ENCODE results near the gene NEXN. TPM values are rescaled to one million over a fixed set of nuclear protein-coding genes. Genes with fewer than 3 reads are reported as not detected.
A peak's percentile ranks its signal among the peaks of the same experiment; 100 is the strongest.

Gene NEXN
- total and polyA plus RNA-seq, 7 experiments from 2014 or later = 0.33 to 2.6 (median 0.78) TPM

DNA sequence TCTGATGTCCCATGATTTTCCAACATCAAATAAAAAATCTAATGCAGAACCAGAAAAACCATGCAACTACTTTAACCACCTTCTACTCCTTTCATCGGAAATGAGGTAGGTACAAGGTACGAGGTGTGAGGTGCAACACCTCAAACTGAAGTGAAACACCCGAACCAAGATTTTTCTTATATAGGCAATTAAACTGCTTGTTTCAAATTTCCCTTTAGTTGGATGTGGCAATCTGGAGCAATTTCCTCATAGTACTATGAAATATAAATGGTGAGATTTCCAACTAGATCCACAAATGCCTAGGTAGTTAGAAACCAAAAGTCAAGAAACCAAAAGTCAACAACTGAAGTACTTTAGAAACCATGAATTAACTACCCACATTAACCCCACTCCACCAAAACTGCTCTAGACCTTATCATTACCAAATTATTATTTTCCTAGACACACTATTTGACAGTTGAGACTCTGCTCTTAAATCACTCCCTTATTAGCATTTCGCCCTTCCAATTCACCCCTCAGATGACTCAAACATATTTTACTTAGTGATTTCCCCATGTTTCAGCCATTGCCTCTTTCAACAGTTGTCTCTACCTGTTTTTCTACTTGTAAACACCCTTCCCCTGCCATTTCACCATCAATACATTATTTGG, 52.6 kb downstream of the NEXN start:
- peak overlapping the region in 5 of 9 donors; percentile 2 to 64 (median 6) for H3K27ac Mint-ChIP-seq
- H3K4me3 Mint-ChIP-seq = no peak overlapping the region
- Histone ChIP-seq H3K27me3 (ENCODE audit: control insufficient read depth in 2 of 2, insufficient read depth in 2 of 2, low read length in 2 of 2) (no peaks in the 10 kb centered on the region), H3K9me3 (ENCODE audit: control insufficient read depth in 2 of 3, low read length in 3 of 3) (no peaks in the 10 kb centered on the region), H3K4me1 (ENCODE audit: control insufficient read depth in 2 of 2, insufficient read depth in 2 of 2, low read length in 2 of 2) (no peaks in the 10 kb centered on the region), H3K36me3 (ENCODE audit: control insufficient read depth in 2 of 3, insufficient read depth in 3 of 3, low read length in 3 of 3) (peaks cover 0 to 16% (median 6%) of the 10 kb centered on the region in 3 experiments), H3K4me3 (ENCODE audit: low read length) (no peak overlapping the region), H3K27ac (ENCODE audit: low read depth, low read length) (no peak overlapping the region)
- H3K36me3 Mint-ChIP-seq = peaks cover 0 to 25% (median 16%) of the 10 kb centered on the region in 5 donors
- no peak for DNase-seq
- CTCF ChIA-PET = no interaction called here
- intact Hi-C loops (cut with micrococcal nuclease) = loop anchor here in 1 of 2 donors (10.0 kb wide), 1 partner anchor 366 kb away; no protein-coding TSS in a partner anchor
- no peaks in the 10 kb centered on the region for H3K27me3 Mint-ChIP-seq
- no peak for ATAC-seq
- POLR2A ChIA-PET = no interaction called here
- H3K9me3 Mint-ChIP-seq = peaks cover 0 to 2% (median 0%) of the 10 kb centered on the region in 11 donors
- H3K4me1 Mint-ChIP-seq = peaks cover 0 to 22% (median 4%) of the 10 kb centered on the region in 7 donors

DNA sequence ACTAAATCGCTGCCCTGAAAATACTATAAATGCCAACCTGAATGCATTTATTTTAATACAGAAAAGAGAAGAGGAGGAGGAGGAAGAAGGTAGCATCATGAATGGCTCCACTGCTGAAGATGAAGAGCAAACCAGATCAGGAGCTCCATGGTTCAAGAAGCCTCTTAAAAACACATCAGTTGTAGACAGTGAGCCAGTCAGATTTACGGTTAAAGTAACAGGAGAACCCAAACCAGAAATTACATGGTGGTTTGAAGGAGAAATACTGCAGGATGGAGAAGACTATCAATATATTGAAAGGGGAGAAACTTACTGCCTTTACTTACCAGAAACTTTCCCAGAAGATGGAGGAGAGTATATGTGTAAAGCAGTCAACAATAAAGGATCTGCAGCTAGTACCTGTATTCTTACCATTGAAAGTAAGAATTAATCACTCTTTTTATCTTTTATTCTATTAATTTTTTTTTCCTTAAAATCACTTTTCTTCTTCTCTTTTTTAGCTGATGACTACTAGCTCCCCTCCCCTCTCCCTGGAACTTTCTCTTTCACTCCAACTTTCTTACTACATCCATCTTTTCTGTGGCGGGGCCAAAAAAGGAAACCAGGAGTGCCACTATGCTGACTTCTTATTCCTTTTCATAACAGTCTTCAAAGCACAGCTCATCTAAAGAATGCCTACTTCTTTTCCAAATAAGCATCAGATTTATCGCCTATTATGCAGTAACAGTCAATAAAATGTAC, 54.1 kb downstream of the NEXN start:
- Mint-ChIP-seq H3K36me3 (peaks cover 0 to 30% (median 20%) of the 10 kb centered on the region in 5 donors), H3K4me3 (no peak overlapping the region), H3K9me3 (peaks cover 0 to 2% (median 0%) of the 10 kb centered on the region in 11 donors), H3K27me3 (no peaks in the 10 kb centered on the region), H3K27ac (peak overlapping the region in 6 of 9 donors; percentile 6 to 69 (median 47)), H3K4me1 (peaks cover 0 to 26% (median 8%) of the 10 kb centered on the region in 7 donors)
- peak; percentile 36 for ATAC-seq
- Histone ChIP-seq H3K4me1 (ENCODE audit: control insufficient read depth in 2 of 2, insufficient read depth in 2 of 2, low read length in 2 of 2) (no peaks in the 10 kb centered on the region), H3K4me3 (ENCODE audit: low read length) (no peak overlapping the region), H3K27ac (ENCODE audit: low read depth, low read length) (no peak overlapping the region), H3K36me3 (ENCODE audit: control insufficient read depth in 2 of 3, insufficient read depth in 3 of 3, low read length in 3 of 3) (peaks cover 0 to 30% (median 16%) of the 10 kb centered on the region in 3 experiments), H3K9me3 (ENCODE audit: control insufficient read depth in 2 of 3, low read length in 3 of 3) (no peaks in the 10 kb centered on the region), H3K27me3 (ENCODE audit: control insufficient read depth in 2 of 2, insufficient read depth in 2 of 2, low read length in 2 of 2) (no peaks in the 10 kb centered on the region)
- intact Hi-C loops (cut with micrococcal nuclease) = loop anchor here in 1 of 2 donors (10.0 kb wide), 1 partner anchor 368 kb away; no protein-coding TSS in a partner anchor
- no peak for DNase-seq
- POLR2A ChIA-PET = interaction anchor here (1.3 kb wide), 1 partner anchor 36 kb away, joined by 3 read pairs; the partner anchor contains the start of gene FUBP1
- CTCF ChIA-PET = interaction anchor here (0.8 kb wide), 1 partner anchor 216 kb away, joined by 3 read pairs; no protein-coding TSS in a partner anchor

DNA sequence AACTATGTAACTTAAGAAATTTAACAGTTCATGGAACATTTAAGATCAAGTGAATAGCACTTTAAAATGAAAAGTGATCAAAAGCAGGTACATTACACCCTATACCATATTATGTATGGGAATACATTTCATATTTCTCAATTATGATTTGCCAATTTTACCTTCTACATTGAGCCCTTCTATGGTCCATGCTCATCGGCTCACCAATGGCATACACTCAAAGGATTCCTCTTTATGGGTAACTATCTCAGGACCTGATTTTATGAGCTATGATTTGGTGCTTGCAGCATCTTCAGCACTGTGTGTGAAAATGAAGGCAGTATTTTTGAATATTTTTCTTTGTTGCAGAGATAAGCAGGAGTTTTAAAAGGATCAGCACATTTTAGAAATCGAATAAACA, 56.9 kb downstream of the NEXN start:
- ATAC-seq (no peak), DNase-seq (no peak)
- no peaks in the 10 kb centered on the region for H3K9me3 Mint-ChIP-seq
- Histone ChIP-seq H3K4me1 (ENCODE audit: control insufficient read depth in 2 of 2, insufficient read depth in 2 of 2, low read length in 2 of 2) (no peaks in the 10 kb centered on the region), H3K27me3 (ENCODE audit: control insufficient read depth in 2 of 2, insufficient read depth in 2 of 2, low read length in 2 of 2) (no peaks in the 10 kb centered on the region), H3K4me3 (ENCODE audit: low read length) (no peak overlapping the region), H3K27ac (ENCODE audit: low read depth, low read length) (no peak overlapping the region), H3K36me3 (ENCODE audit: control insufficient read depth in 2 of 3, insufficient read depth in 3 of 3, low read length in 3 of 3) (peaks cover 9 to 47% (median 24%) of the 10 kb centered on the region in 3 experiments), H3K9me3 (ENCODE audit: control insufficient read depth in 2 of 3, low read length in 3 of 3) (no peaks in the 10 kb centered on the region)
- peaks cover 6 to 40% (median 15%) of the 10 kb centered on the region in 7 donors for H3K4me1 Mint-ChIP-seq
- intact Hi-C loops (cut with micrococcal nuclease) = loop anchor here in 1 of 2 donors (10.0 kb wide), 1 partner anchor 371 kb away; no protein-coding TSS in a partner anchor
- no peak overlapping the region for H3K4me3 Mint-ChIP-seq
- CTCF ChIA-PET = no interaction called here
- H3K27me3 Mint-ChIP-seq = no peaks in the 10 kb centered on the region
- peaks cover 0 to 43% (median 31%) of the 10 kb centered on the region in 5 donors for H3K36me3 Mint-ChIP-seq
- POLR2A ChIA-PET = no interaction called here
- peak overlapping the region in 1 of 9 donors; percentile 21 for H3K27ac Mint-ChIP-seq

DNA sequence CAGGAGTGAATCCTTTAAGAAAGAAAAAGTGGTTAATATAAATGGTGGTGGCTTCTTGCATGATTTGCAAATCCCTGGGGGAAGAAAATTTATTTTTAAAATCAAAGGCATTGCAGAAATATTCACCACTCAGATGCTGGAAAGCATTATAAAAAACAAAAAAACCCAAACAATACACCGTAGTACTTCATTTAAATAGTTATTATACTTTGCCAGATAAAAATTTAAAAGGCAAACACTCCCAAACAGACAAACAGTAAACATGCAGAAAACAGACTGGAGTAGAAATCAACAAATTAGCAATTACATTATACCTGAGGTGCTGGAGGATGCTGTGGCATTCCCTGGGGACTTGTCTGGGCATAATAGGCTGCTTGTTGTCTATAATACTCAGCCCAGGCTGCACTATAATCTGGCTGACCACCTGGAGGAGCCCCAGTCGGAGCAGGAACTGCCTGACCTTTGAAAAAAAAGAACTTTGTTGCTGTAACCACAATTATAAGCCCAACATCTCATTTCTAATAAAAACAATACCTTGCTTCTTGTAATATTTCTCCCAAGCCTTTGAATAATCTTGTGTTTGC, 60.5 kb downstream of the NEXN start:
- peaks cover 0 to 50% (median 29%) of the 10 kb centered on the region in 5 donors for H3K36me3 Mint-ChIP-seq
- peaks cover 19 to 66% (median 28%) of the 10 kb centered on the region in 3 experiments for H3K36me3 ChIP-seq (ENCODE audit: control insufficient read depth in 2 of 3, insufficient read depth in 3 of 3, low read length in 3 of 3)
- no peaks in the 10 kb centered on the region for H3K27me3 Mint-ChIP-seq
- H3K4me3 Mint-ChIP-seq = no peak overlapping the region
- ATAC-seq (no peak), DNase-seq (no peak)
- CTCF ChIA-PET = no interaction called here
- peaks cover 9 to 34% (median 21%) of the 10 kb centered on the region in 7 donors for H3K4me1 Mint-ChIP-seq
- H3K27ac ChIP-seq (ENCODE audit: low read depth, low read length) = no peak overlapping the region
- POLR2A ChIA-PET = interaction anchor here (1.6 kb wide), 1 partner anchor 29 kb away, joined by 3 read pairs; the partner anchor contains the start of gene FUBP1
- H3K9me3 Mint-ChIP-seq = no peaks in the 10 kb centered on the region
- intact Hi-C loops (cut with micrococcal nuclease) = loop anchor here in 1 of 2 donors (10.0 kb wide), 1 partner anchor 374 kb away; no protein-coding TSS in a partner anchor
- no peak overlapping the region for H3K4me3 ChIP-seq (ENCODE audit: low read length)
- H3K9me3 ChIP-seq (ENCODE audit: control insufficient read depth in 2 of 3, low read length in 3 of 3) = no peaks in the 10 kb centered on the region
- H3K27ac Mint-ChIP-seq = peak overlapping the region in 5 of 9 donors; percentile 25 to 83 (median 60)
- H3K4me1 ChIP-seq (ENCODE audit: control insufficient read depth in 2 of 2, insufficient read depth in 2 of 2, low read length in 2 of 2) = no peaks in the 10 kb centered on the region
- H3K27me3 ChIP-seq (ENCODE audit: control insufficient read depth in 2 of 2, insufficient read depth in 2 of 2, low read length in 2 of 2) = no peaks in the 10 kb centered on the region

DNA sequence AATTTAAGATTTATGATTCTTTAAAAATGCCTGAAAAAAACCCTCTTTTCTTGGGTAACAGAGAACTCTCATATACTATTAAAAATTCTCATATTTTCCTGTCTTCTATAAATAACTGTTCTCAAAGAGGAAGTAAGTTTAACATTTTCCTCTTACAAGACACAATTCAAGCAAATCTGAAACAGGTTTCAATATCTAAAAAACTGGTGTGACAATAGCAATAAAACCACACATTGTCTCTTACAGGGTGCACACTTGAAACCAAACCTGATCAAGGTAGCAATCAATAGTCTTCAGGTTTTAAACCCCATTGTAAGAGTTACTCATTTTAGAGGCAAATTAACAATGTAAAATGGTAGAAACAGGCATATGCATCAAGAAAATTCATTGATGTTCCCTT, 62.4 kb downstream of the NEXN start:
- Histone ChIP-seq H3K4me1 (ENCODE audit: control insufficient read depth in 2 of 2, insufficient read depth in 2 of 2, low read length in 2 of 2) (no peaks in the 10 kb centered on the region), H3K27ac (ENCODE audit: low read depth, low read length) (no peak overlapping the region), H3K4me3 (ENCODE audit: low read length) (no peak overlapping the region), H3K27me3 (ENCODE audit: control insufficient read depth in 2 of 2, insufficient read depth in 2 of 2, low read length in 2 of 2) (no peaks in the 10 kb centered on the region), H3K36me3 (ENCODE audit: control insufficient read depth in 2 of 3, insufficient read depth in 3 of 3, low read length in 3 of 3) (peaks cover 26 to 71% (median 41%) of the 10 kb centered on the region in 3 experiments), H3K9me3 (ENCODE audit: control insufficient read depth in 2 of 3, low read length in 3 of 3) (no peaks in the 10 kb centered on the region)
- no peak overlapping the region for H3K4me3 Mint-ChIP-seq
- H3K27me3 Mint-ChIP-seq = no peaks in the 10 kb centered on the region
- H3K4me1 Mint-ChIP-seq = peaks cover 7 to 31% (median 21%) of the 10 kb centered on the region in 7 donors
- ChIA-PET CTCF (no interaction called here), POLR2A (interaction anchor here (0.8 kb wide), 1 partner anchor 28 kb away, joined by 3 read pairs; the partner anchor contains the start of gene FUBP1)
- intact Hi-C loops (cut with micrococcal nuclease) = loop anchor here in 1 of 2 donors (2.0 kb wide), 1 partner anchor 14 kb away; no protein-coding TSS in a partner anchor
- H3K27ac Mint-ChIP-seq = peak overlapping the region in 2 of 9 donors; percentile 2 to 19
- no peak for DNase-seq
- no peak for ATAC-seq
- H3K9me3 Mint-ChIP-seq = no peaks in the 10 kb centered on the region
- peaks cover 0 to 46% (median 29%) of the 10 kb centered on the region in 5 donors for H3K36me3 Mint-ChIP-seq

DNA sequence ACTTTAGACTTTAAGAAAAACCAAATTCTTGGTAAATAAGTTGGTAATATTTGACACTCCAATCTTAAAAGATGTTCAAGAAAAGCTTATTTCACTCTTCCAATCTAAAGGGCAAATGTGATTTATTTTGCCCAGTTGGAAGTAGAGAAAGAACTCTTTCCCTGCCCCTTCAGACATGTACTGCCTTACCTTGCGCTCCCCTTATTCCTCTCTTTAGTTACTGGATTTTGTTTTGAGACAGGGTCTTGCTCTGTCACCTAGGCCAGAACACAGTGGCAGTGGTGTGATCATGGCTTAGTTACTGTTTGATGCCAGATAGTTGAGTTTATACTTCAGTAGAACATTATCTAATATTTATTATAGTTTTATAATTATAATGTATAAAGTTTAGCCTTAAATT, 62.9 kb downstream of the NEXN start:
- H3K27me3 ChIP-seq (ENCODE audit: control insufficient read depth in 2 of 2, insufficient read depth in 2 of 2, low read length in 2 of 2) = no peaks in the 10 kb centered on the region
- ATAC-seq = no peak
- no peak overlapping the region for H3K4me3 ChIP-seq (ENCODE audit: low read length)
- H3K9me3 ChIP-seq (ENCODE audit: control insufficient read depth in 2 of 3, low read length in 3 of 3) = no peaks in the 10 kb centered on the region
- H3K4me1 Mint-ChIP-seq = peaks cover 7 to 31% (median 21%) of the 10 kb centered on the region in 7 donors
- H3K9me3 Mint-ChIP-seq = no peaks in the 10 kb centered on the region
- H3K27ac Mint-ChIP-seq = peak overlapping the region in 6 of 9 donors; percentile 2 to 77 (median 16)
- no peaks in the 10 kb centered on the region for H3K27me3 Mint-ChIP-seq
- peaks cover 26 to 71% (median 41%) of the 10 kb centered on the region in 3 experiments for H3K36me3 ChIP-seq (ENCODE audit: control insufficient read depth in 2 of 3, insufficient read depth in 3 of 3, low read length in 3 of 3)
- peak overlapping the region in 1 of 10 donors; percentile 5 for H3K4me3 Mint-ChIP-seq
- no peaks in the 10 kb centered on the region for H3K4me1 ChIP-seq (ENCODE audit: control insufficient read depth in 2 of 2, insufficient read depth in 2 of 2, low read length in 2 of 2)
- no peak for DNase-seq
- H3K36me3 Mint-ChIP-seq = peaks cover 0 to 46% (median 29%) of the 10 kb centered on the region in 5 donors
- intact Hi-C loops (cut with micrococcal nuclease) = loop anchor here in 1 of 2 donors (2.0 kb wide), 1 partner anchor 13 kb away; no protein-coding TSS in a partner anchor
- H3K27ac ChIP-seq (ENCODE audit: low read depth, low read length) = no peak overlapping the region
- ChIA-PET CTCF (no interaction called here), POLR2A (interaction anchor here (0.8 kb wide), 1 partner anchor 27 kb away, joined by 3 read pairs; the partner anchor contains the start of gene FUBP1)

All from naive thymus-derived CD4-positive, alpha-beta T cell (primary cell).